Measurements from ENCODE around the gene PARN.

DNA sequence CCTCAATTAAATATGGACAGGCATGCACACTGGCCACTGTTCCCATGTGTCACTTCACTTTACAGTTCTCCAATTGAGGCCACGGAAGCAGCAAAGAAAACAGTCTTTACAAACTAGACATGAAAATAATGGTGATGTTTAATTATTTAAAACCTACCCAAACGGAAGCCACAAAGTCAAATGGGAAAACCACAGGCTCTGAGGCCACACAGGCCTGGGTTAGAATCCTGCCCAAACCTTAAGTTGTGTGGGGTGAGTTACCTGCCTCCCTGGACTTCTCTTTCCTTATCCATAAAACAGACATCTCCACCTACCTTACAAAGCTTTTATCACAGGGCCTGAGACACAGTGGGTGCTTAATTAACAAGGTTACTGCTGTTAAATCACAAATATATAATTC is 137.4 kb downstream of the PARN start:
- TF ChIP-seq POLR2A (IDR thresholded peaks at IDR 0.05; ENCODE audit: low read depth, low read length), result no peak
- no peak for TF ChIP-seq POLR2AphosphoS5 (IDR thresholded peaks at IDR 0.05; ENCODE audit: low read depth, low read length)
- no peak for TF ChIP-seq SPI1 (IDR thresholded peaks at IDR 0.05; ENCODE audit: low read depth, low read length)
- no peak for TF ChIP-seq TAF1 (IDR thresholded peaks at IDR 0.05; ENCODE audit: low read depth, low read length)
- no peak for TF ChIP-seq POU2F2 (IDR thresholded peaks at IDR 0.05; ENCODE audit: low read depth, low read length)
- no peak for TF ChIP-seq PAX5 (IDR thresholded peaks at IDR 0.05; ENCODE audit: insufficient read depth, low read length, severe bottlenecking)
